ENCODE results near the gene DNAJC6.

DNA sequence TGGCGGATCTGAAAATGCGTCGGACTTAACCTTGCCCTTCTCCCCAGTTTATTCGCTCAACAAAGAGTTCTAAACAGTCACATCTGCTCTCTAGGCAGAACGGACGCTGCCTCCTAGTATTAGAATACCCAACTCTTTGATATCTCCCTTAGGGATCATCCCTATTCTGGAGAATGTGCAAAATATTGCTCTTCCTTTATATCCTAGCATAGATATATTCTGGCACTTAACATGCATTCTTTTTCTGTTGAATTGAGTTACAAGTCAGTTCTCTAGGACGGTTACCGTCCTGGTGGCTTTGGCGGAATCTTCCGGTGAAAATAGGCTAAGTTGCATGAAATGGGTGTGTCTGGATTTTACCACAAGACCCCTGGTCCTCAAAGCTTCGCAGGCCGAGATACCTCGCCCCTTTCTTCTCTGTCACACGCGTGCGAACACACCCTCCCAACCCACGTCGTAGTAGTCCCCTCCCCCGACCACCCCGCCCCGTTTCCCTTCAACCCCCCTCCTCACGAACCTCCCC, 501 bp upstream of the DNAJC6 start:
- TF ChIP-seq POLR2A (IDR thresholded peaks at IDR 0.05), result no peak
- TF ChIP-seq, protein P1, sequence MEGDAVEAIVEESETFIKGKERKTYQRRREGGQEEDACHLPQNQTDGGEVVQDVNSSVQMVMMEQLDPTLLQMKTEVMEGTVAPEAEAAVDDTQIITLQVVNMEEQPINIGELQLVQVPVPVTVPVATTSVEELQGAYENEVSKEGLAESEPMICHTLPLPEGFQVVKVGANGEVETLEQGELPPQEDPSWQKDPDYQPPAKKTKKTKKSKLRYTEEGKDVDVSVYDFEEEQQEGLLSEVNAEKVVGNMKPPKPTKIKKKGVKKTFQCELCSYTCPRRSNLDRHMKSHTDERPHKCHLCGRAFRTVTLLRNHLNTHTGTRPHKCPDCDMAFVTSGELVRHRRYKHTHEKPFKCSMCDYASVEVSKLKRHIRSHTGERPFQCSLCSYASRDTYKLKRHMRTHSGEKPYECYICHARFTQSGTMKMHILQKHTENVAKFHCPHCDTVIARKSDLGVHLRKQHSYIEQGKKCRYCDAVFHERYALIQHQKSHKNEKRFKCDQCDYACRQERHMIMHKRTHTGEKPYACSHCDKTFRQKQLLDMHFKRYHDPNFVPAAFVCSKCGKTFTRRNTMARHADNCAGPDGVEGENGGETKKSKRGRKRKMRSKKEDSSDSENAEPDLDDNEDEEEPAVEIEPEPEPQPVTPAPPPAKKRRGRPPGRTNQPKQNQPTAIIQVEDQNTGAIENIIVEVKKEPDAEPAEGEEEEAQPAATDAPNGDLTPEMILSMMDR (IDR thresholded peaks at IDR 0.05 in 8 of 11, conservative IDR thresholded peaks at IDR 0.05 in 3 of 11), result no peak

Data from spleen (tissue), 7 donors.